Mesothelial cell of epicardium (in vitro differentiated cells): Measurements from ENCODE around the gene CUX1. TPM values are rescaled to one million over a fixed set of nuclear protein-coding genes. Genes with fewer than 3 reads are reported as not detected.

Experiments
- DNase-seq, 2 experiments: peaks; one replicate each; pipeline ENCODE4 v3.0.0; 2021; ENCODE audit warnings: low spot score in 2 of 2; ENCODE audit not compliant: unreplicated experiment in 2 of 2
- H3K27ac Mint-ChIP-seq: 2 replicates; pipeline ENCODE4 v1.8.0; 2021; ENCODE audit warnings: mixed read lengths
- H3K27me3 Mint-ChIP-seq: 2 replicates; pipeline ENCODE4 v1.8.0; 2021; ENCODE audit warnings: low read depth, mixed read lengths
- H3K36me3 Mint-ChIP-seq: 2 replicates; pipeline ENCODE4 v1.8.0; 2021; ENCODE audit warnings: mixed read lengths
- H3K4me1 Mint-ChIP-seq: 2 replicates; pipeline ENCODE4 v1.8.0; 2021; ENCODE audit warnings: mixed read lengths
- H3K4me3 Mint-ChIP-seq: 2 replicates; pipeline ENCODE4 v1.8.0; 2021; ENCODE audit warnings: mild to moderate bottlenecking, moderate library complexity, mixed read lengths
- H3K9me3 Mint-ChIP-seq: 2 replicates; pipeline ENCODE4 v1.8.0; 2021; ENCODE audit warnings: mixed read lengths
- total RNA-seq: library from RNA; stranded (reverse); gene quantifications from 3 replicates; pipeline ENCODE4 v1.2.1, GENCODE V29; 2021
- TF ChIP-seq, protein P1 (sequence below): fragments of 200-600 bp; sonication (generic); IDR thresholded peaks from one replicate; pipeline ENCODE4 v1.5.0; 2021; ENCODE audit warnings: antibody characterized with exemption; ENCODE audit not compliant: unreplicated experiment

CUX1 gene
- total RNA-seq, 1 donor from 2014 or later: 158 TPM

DNA sequence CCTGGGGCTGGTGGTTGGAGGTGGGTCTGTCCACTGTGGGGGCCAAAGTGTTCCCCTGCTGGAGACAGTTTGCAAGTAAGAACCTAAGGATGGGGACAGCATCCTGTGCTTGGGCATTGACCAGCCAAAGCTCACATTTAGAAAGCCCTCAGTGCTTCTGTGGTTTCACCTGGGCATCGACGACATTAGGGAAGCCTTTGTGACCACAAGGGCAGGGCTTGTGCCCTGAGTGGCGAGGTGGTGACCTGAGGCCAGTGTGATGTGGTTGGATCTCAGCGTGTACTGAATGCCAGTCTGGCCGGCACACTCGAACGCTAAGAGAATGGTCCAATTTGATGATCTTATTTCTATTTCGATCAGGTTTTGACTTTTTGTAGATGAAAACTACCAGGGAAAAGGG, 437.1 kb downstream of the CUX1 start:
- no peak for DNase-seq
- Mint-ChIP-seq H3K9me3 (no peaks in the 10 kb centered on the region), H3K4me3 (no peak overlapping the region), H3K27ac (no peak overlapping the region), H3K4me1 (peaks cover 9% of the 10 kb centered on the region), H3K36me3 (peaks cover 11% of the 10 kb centered on the region), H3K27me3 (no peaks in the 10 kb centered on the region)
- TF ChIP-seq, protein P1, sequence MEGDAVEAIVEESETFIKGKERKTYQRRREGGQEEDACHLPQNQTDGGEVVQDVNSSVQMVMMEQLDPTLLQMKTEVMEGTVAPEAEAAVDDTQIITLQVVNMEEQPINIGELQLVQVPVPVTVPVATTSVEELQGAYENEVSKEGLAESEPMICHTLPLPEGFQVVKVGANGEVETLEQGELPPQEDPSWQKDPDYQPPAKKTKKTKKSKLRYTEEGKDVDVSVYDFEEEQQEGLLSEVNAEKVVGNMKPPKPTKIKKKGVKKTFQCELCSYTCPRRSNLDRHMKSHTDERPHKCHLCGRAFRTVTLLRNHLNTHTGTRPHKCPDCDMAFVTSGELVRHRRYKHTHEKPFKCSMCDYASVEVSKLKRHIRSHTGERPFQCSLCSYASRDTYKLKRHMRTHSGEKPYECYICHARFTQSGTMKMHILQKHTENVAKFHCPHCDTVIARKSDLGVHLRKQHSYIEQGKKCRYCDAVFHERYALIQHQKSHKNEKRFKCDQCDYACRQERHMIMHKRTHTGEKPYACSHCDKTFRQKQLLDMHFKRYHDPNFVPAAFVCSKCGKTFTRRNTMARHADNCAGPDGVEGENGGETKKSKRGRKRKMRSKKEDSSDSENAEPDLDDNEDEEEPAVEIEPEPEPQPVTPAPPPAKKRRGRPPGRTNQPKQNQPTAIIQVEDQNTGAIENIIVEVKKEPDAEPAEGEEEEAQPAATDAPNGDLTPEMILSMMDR: no peak

DNA sequence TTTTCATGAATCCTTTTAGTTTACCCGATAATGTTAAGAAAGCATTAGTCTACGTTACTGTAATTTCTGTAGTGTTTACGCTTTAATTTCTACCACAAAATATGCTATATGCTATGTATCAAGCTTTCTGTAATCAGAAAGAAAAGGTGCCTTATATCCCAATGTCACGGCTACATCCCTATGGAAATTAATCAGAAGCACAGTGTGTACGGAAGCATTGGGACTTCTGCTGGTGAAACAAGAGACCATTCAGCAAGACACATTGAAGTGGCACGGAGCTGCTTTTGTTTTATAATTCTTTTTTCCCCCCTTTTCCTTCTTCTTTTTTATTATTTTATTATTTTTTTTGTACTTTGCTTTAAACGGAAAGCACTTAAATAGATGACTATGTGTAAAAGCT, 438.1 kb downstream of the CUX1 start:
- DNase-seq: no peak
- TF ChIP-seq, protein P1: no peak
- H3K4me3 Mint-ChIP-seq: no peak overlapping the region

DNA sequence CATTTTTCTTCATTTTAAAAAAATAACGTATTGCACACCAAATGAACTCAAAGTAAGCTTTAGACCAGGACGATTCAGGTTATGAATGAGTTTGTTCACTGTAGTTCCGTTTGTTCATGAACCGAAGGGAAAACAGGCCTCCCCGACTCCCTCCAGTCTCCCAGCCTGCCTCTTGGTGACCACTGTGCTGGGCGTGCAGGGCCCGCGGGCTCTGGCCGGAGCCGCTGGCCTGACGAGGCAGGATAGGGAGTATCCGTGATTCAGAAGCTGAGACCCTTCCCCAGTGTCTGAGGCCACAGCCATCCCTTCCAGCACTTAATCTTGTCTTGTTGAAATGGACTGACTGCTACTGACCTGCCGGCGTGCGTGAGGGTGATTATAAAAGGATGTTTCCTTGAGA, 438.5 kb downstream of the CUX1 start:
- H3K4me1 Mint-ChIP-seq: peaks cover 11% of the 10 kb centered on the region
- no peak overlapping the region for H3K27ac Mint-ChIP-seq
- no peak overlapping the region for H3K4me3 Mint-ChIP-seq
- H3K36me3 Mint-ChIP-seq: peaks cover 6% of the 10 kb centered on the region
- no peaks in the 10 kb centered on the region for H3K27me3 Mint-ChIP-seq
- H3K9me3 Mint-ChIP-seq: no peaks in the 10 kb centered on the region
- TF ChIP-seq, protein P1: no peak
- DNase-seq: no peak

More for the DNA sequence above, 438.1 kb downstream of the CUX1 start:
- Mint-ChIP-seq H3K4me1 (peaks cover 9% of the 10 kb centered on the region), H3K36me3 (peaks cover 7% of the 10 kb centered on the region), H3K27me3 (no peaks in the 10 kb centered on the region), H3K27ac (no peak overlapping the region), H3K9me3 (no peaks in the 10 kb centered on the region)

DNA sequence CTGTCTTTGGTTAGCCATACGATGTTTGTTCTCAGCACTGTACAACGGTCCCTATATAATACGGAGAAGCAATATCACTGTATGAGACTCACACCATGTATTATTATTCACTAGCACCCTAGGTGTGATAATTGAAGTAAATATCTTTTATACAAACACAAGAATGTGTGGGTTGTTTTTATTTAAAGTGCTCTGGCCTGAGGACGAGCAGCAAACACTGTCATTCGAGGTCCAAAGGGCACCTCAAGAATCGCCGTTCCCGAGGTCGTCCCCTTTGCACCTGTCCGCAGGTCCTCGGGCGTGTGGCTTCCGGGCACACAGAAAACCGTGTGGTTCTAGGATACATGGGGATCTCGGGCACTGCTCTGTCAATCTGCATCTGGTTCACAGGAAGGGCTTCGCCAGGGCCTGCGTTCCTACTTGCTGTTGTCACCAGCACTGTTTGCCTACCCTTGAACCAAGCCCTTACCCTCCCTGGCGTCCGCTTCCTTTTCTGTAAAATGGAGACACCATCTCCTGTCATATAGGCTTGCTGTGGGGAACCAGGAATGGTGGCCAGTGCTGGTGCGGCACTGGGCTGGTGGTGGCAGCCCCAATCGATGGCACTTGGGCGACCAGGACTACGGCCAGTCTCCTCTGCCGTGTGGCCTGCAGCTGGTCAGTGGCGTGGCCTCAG, 440.8 kb downstream of the CUX1 start:
- no peak overlapping the region for H3K27ac Mint-ChIP-seq

DNA sequence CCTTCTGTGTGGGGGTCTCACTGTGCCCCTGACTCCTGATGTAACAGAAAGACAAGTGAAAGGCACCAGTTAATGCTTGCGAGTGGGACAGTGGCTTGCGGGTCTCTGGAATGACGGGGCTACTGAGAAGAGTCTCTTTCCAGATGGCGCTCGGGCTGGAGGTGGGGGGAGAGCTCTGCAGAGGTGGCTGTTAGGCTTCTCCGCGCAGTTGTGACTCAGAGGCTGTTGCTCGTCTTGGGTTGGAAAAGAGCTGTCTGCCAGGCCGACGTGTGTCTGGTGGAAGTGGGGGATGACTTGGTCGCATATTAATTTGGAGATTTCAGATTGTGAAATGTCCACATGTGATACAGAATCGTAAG, 441.3 kb downstream of the CUX1 start:
- Mint-ChIP-seq H3K27ac (no peak overlapping the region), H3K4me3 (no peak overlapping the region), H3K9me3 (no peaks in the 10 kb centered on the region), H3K4me1 (peaks cover 2% of the 10 kb centered on the region), H3K36me3 (peaks cover 9% of the 10 kb centered on the region), H3K27me3 (no peaks in the 10 kb centered on the region)
- TF ChIP-seq, protein P1: no peak
- DNase-seq: no peak

More for the DNA sequence above, 440.8 kb downstream of the CUX1 start:
- H3K4me3 Mint-ChIP-seq: no peak overlapping the region
- TF ChIP-seq, protein P1: no peak
- no peaks in the 10 kb centered on the region for H3K27me3 Mint-ChIP-seq
- peaks cover 9% of the 10 kb centered on the region for H3K36me3 Mint-ChIP-seq
- H3K4me1 Mint-ChIP-seq: peaks cover 2% of the 10 kb centered on the region
- no peaks in the 10 kb centered on the region for H3K9me3 Mint-ChIP-seq
- DNase-seq: no peak
